HepG2 (cell line): Measurements from ENCODE around the gene MRPL43. TPM values are rescaled to one million over a fixed set of nuclear protein-coding genes. Genes with fewer than 3 reads are reported as not detected.

Source experiments
- AGO1 ChIP-seq: fragments of 200-400 bp; formaldehyde crosslinking; IDR thresholded peaks from 2 replicates; pipeline ENCODE4 v1.6.1; 2017; ENCODE audit warnings: mild to moderate bottlenecking, low read depth, low read length, moderate library complexity; ENCODE audit not compliant: poor library complexity, severe bottlenecking
- CBX5 ChIP-seq: sonication (generic); formaldehyde crosslinking; IDR thresholded peaks from 2 replicates; pipeline ENCODE4 v1.4.0; 2020; ENCODE audit warnings: missing genetic modification reagents, borderline replicate concordance
- CSRNP2 ChIP-seq: sonication (generic); formaldehyde crosslinking; conservative IDR thresholded peaks from 2 replicates; pipeline ENCODE4 v1.8.0; 2022; ENCODE audit warnings: low read depth, missing genetic modification reagents
- GABPA ChIP-seq, 2 experiments: IDR thresholded peaks; 2 replicates each; pipeline ENCODE4 v1.6.1; 2011 to 2016; ENCODE audit warnings: low read depth in 2 of 2, low read length in 1 of 2, missing biosample characterization in 1 of 2, missing genetic modification characterization in 1 of 2
- IRX3 ChIP-seq: sonication (generic); formaldehyde crosslinking; IDR thresholded peaks from 2 replicates; pipeline ENCODE4 v1.8.1; 2023; ENCODE audit warnings: mild to moderate bottlenecking, low read depth, missing genetic modification reagents, borderline replicate concordance
- MAF1 ChIP-seq: sonication (generic); formaldehyde crosslinking; IDR thresholded peaks from 2 replicates; pipeline ENCODE4 v1.5.0; 2020; ENCODE audit warnings: missing genetic modification reagents, borderline replicate concordance
- NKX3-1 ChIP-seq: sonication (generic); formaldehyde crosslinking; IDR thresholded peaks from 2 replicates; pipeline ENCODE4 v1.5.0; 2020; ENCODE audit warnings: missing genetic modification reagents
- PRDM10 ChIP-seq: sonication (generic); formaldehyde crosslinking; IDR thresholded peaks from 2 replicates; pipeline ENCODE4 v1.4.0; 2020; ENCODE audit warnings: low read depth, missing genetic modification reagents
- RAD51 ChIP-seq: fragments of 450-650 bp; IDR thresholded peaks from 2 replicates; pipeline ENCODE4 v1.6.1; 2016; ENCODE audit warnings: borderline replicate concordance
- STAG1 ChIP-seq: sonication (generic); formaldehyde crosslinking; IDR thresholded peaks from 2 replicates; pipeline ENCODE4 v1.4.0; 2020; ENCODE audit warnings: missing genetic modification reagents
- ZMYM4 ChIP-seq: sonication (generic); formaldehyde crosslinking; IDR thresholded peaks from 2 replicates; pipeline ENCODE4 v1.8.1; 2023; ENCODE audit warnings: mild to moderate bottlenecking, missing genetic modification reagents
- ZNF12 ChIP-seq: sonication (generic); formaldehyde crosslinking; IDR thresholded peaks from 2 replicates; pipeline ENCODE4 v1.5.0; 2020; ENCODE audit warnings: missing genetic modification reagents
- ZNF224 ChIP-seq: sonication (generic); formaldehyde crosslinking; IDR thresholded peaks from 2 replicates; pipeline ENCODE4 v1.5.0; 2020; ENCODE audit warnings: mild to moderate bottlenecking, missing genetic modification reagents
- ZNF563 ChIP-seq: sonication (generic); formaldehyde crosslinking; IDR thresholded peaks from 2 replicates; pipeline ENCODE4 v1.8.0; 2022; ENCODE audit warnings: mild to moderate bottlenecking, moderate library complexity, missing genetic modification reagents
- ZNF850 ChIP-seq: sonication (generic); formaldehyde crosslinking; conservative IDR thresholded peaks from 2 replicates; pipeline ENCODE4 v1.9.0; 2021; ENCODE audit warnings: mild to moderate bottlenecking, missing genetic modification reagents
- ZSCAN31 ChIP-seq: sonication (generic); formaldehyde crosslinking; IDR thresholded peaks from 2 replicates; pipeline ENCODE4 v1.5.0; 2020; ENCODE audit warnings: low read depth, mild to moderate bottlenecking, missing genetic modification reagents
- ZZZ3 ChIP-seq: sonication (generic); formaldehyde crosslinking; IDR thresholded peaks from 2 replicates; pipeline ENCODE4 v1.4.0; 2020; ENCODE audit warnings: missing genetic modification reagents, mild to moderate bottlenecking, borderline replicate concordance
- polyA plus RNA-seq, 8 experiments: library from polyadenylated mRNA; depleted of rRNA in 3 of 8; stranded (reverse) in 7 of 8; unstranded in 1 of 8; fragments of >200 nt; fragmentation: Illumina TruSeq in 4 of 8; extraction: Trizol in 4 of 8; gene quantifications; 2 replicates each; pipeline versions ENCODE4 v1.2.1 to v1.2.3, GENCODE V29; 2011 to 2016; ENCODE audit warnings: low read depth in 4 of 8, missing spikeins in 1 of 8, mixed read lengths in 1 of 8; ENCODE audit not compliant: insufficient read depth in 1 of 8
- total RNA-seq, 5 experiments: library from RNA; depleted of rRNA; stranded (reverse); fragments of >200 nt; fragmentation: Illumina TruSeq; extraction: Trizol; gene quantifications; 2 replicates each; pipeline ENCODE4 v1.2.3, GENCODE V29; 2016; ENCODE audit warnings: low read depth in 1 of 5
- TF ChIP-seq, protein P1 (sequence below), 2 experiments: sonication (generic) in 1 of 2; formaldehyde crosslinking in 1 of 2; IDR thresholded peaks; 2 replicates each; pipeline versions ENCODE4 v1.4.0 to v1.6.1; 2016 to 2020; ENCODE audit warnings: borderline replicate concordance in 1 of 2, low read depth in 1 of 2, mild to moderate bottlenecking in 1 of 2, missing genetic modification reagents in 1 of 2

Gene MRPL43
- total and polyA plus RNA-seq, 2 of the 13 experiments (the other 11 are each of a cell fraction or from before 2014, with no cell fraction given): 71.0 to 73.7 TPM

GRCh38 chr10:100986952-100987684 lies at the start of gene MRPL43, which contains the start of gene TWNK (continued):
- no peak for TF ChIP-seq PRDM10
- TF ChIP-seq GABPA (IDR thresholded peaks at IDR 0.05; ENCODE audit: low read depth, low read length): peak; percentile 95
- TF ChIP-seq GABPA (CRISPR knock-in tag; IDR thresholded peaks at IDR 0.05; ENCODE audit: low read depth): peak; percentile 100
- TF ChIP-seq CSRNP2: no peak; the same call in 1 of the 2 replicates
- TF ChIP-seq MAF1 (CRISPR knock-in tag): 0 out of 2 replicates have a peak, but pooled peaks have one; percentile 40
- TF ChIP-seq RAD51: no peak
- no peak for TF ChIP-seq CBX5 (CRISPR knock-in tag)
- peak; percentile 76; the same call in 1 of the 2 replicates for TF ChIP-seq NKX3-1 (CRISPR knock-in tag)
- peak; percentile 83; the same call in 1 of the 2 replicates for TF ChIP-seq ZNF563 (CRISPR knock-in tag)
- peak; percentile 99 for TF ChIP-seq AGO1
- no peak; the same call in 1 of the 2 replicates for TF ChIP-seq ZZZ3 (CRISPR knock-in tag)
- no peak for TF ChIP-seq ZMYM4 (CRISPR knock-in tag)
- TF ChIP-seq ZSCAN31: 0 out of 2 replicates have a peak, but pooled peaks have one; percentile 46
- no peak for TF ChIP-seq ZNF12 (CRISPR knock-in tag)
- TF ChIP-seq, protein P1, sequence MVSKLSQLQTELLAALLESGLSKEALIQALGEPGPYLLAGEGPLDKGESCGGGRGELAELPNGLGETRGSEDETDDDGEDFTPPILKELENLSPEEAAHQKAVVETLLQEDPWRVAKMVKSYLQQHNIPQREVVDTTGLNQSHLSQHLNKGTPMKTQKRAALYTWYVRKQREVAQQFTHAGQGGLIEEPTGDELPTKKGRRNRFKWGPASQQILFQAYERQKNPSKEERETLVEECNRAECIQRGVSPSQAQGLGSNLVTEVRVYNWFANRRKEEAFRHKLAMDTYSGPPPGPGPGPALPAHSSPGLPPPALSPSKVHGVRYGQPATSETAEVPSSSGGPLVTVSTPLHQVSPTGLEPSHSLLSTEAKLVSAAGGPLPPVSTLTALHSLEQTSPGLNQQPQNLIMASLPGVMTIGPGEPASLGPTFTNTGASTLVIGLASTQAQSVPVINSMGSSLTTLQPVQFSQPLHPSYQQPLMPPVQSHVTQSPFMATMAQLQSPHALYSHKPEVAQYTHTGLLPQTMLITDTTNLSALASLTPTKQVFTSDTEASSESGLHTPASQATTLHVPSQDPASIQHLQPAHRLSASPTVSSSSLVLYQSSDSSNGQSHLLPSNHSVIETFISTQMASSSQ (IDR thresholded peaks at IDR 0.05; ENCODE audit: low read depth): no peak
- TF ChIP-seq, protein P1 (CRISPR knock-in tag; IDR thresholded peaks at IDR 0.05; ENCODE audit: borderline replicate concordance): peak; percentile 71; the same call in 1 of the 2 replicates
- TF ChIP-seq STAG1 (CRISPR knock-in tag): 0 out of 2 replicates have a peak, but pooled peaks have one; percentile 3
- no peak for TF ChIP-seq ZNF850 (CRISPR knock-in tag)
- TF ChIP-seq ZNF224 (CRISPR knock-in tag): peak; percentile 47; the same call in 1 of the 2 replicates
- TF ChIP-seq IRX3: peak; percentile 24; the same call in 1 of the 2 replicates
